ENCODE data around the gene NFASC. TPM values are rescaled to one million over a fixed set of nuclear protein-coding genes. Genes with fewer than 3 reads are reported as not detected.
A peak's percentile ranks its signal among the peaks of the same experiment; 100 is the strongest.

The NFASC gene
- total RNA-seq, 2 donors from 2014 or later, result 27.7 to 45.9 TPM

DNA sequence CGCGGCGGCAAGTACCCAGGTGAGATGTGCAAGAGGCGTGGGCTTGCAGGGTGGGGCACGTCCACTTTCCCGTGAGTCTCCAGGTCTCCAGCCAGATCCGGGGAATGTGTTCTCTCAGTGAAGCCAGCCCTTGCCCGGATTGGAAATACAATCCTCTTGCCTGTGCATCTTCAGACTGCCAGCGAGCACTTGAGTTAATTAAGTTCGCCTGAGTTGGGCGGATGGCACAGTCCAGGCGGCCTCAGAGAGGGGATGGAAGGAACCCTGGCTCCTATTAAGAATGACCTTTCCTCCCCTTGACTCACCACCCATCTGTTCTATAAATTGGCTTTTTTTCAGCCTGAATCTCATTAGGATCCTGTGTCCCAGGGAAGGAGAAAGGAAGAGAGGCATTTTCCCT is 139.0 kb downstream of the NFASC start:
- no peak overlapping the region for H3K4me3 ChIP-seq (ENCODE audit: low read length)
- H3K9ac ChIP-seq (ENCODE audit: extremely low read depth, low read length, poor library complexity, severe bottlenecking), result no peak overlapping the region
- Mint-ChIP-seq H3K27ac (no peak overlapping the region), H3K4me1 (peaks cover 24% of the 10 kb centered on the region), H3K4me3 (no peak overlapping the region), H3K36me3 (ENCODE audit: low read depth) (peaks cover 4% of the 10 kb centered on the region), H3K9me3 (no peaks in the 10 kb centered on the region), H3K27me3 (ENCODE audit: insufficient read depth) (peaks cover 9% of the 10 kb centered on the region)
- peaks cover 18% of the 10 kb centered on the region for H3K4me1 ChIP-seq (ENCODE audit: control insufficient read depth, insufficient read depth, low read length)
- no peaks in the 10 kb centered on the region for H3K9me3 ChIP-seq (ENCODE audit: control insufficient read depth, low read length)
- H3K27ac ChIP-seq (ENCODE audit: low read depth, low read length), result no peak overlapping the region
- H3K27me3 ChIP-seq (ENCODE audit: control insufficient read depth, insufficient read depth, low read length, poor library complexity, severe bottlenecking), result no peaks in the 10 kb centered on the region
- peaks cover 5% of the 10 kb centered on the region for H3K36me3 ChIP-seq (ENCODE audit: control insufficient read depth, insufficient read depth, low read length)
- WGBS, 2 experiments (ENCODE audit: insufficient coverage in 1 of 2, insufficient read length in 1 of 2), result 93 to 96% methylated on average over 9 to 12 of the region's 12 CpGs
- TF ChIP-seq, protein P1, sequence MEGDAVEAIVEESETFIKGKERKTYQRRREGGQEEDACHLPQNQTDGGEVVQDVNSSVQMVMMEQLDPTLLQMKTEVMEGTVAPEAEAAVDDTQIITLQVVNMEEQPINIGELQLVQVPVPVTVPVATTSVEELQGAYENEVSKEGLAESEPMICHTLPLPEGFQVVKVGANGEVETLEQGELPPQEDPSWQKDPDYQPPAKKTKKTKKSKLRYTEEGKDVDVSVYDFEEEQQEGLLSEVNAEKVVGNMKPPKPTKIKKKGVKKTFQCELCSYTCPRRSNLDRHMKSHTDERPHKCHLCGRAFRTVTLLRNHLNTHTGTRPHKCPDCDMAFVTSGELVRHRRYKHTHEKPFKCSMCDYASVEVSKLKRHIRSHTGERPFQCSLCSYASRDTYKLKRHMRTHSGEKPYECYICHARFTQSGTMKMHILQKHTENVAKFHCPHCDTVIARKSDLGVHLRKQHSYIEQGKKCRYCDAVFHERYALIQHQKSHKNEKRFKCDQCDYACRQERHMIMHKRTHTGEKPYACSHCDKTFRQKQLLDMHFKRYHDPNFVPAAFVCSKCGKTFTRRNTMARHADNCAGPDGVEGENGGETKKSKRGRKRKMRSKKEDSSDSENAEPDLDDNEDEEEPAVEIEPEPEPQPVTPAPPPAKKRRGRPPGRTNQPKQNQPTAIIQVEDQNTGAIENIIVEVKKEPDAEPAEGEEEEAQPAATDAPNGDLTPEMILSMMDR (conservative IDR thresholded peaks at IDR 0.05), result no peak
- DNase-seq, result no peak

DNA sequence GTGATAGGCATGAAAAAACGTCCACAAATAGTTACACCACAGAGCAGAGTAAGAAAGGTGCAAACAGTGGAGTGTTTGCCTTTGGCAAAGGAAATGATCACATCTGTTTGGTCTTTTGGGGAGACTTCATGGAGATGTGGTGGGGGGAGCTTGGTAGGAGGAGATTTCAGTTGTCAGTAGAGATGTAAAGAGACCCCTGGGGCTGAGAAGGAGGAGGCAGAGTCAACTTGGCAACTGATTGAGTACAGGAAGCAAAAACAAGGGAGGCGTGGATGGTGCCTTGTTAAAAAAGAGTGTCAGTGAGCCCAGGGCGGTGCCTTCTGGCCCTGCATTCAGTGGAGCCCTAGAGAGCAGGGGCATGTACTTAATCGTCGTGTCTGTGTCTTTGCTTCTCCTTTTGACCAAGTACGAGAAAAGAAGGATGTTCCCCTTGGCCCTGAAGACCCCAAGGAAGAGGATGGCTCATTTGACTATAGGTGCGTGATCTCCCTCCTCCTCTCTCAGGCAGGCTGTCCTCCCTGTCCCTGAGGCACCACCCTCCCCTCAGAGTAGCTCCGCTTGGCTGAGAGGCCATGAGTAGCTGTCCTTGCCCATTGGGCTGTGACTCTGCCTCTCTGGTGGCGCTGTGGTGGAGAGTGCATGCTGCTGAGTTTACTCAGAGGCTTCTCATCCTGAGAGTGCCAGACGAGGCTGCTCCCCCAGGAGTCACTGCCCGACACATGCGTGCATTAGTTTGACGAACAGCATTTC is 141.9 kb downstream of the NFASC start:
- Histone ChIP-seq H3K9me3 (ENCODE audit: control insufficient read depth, low read length) (no peaks in the 10 kb centered on the region), H3K9ac (ENCODE audit: extremely low read depth, low read length, poor library complexity, severe bottlenecking) (no peak overlapping the region), H3K4me1 (ENCODE audit: control insufficient read depth, insufficient read depth, low read length) (peaks cover 18% of the 10 kb centered on the region), H3K27ac (ENCODE audit: low read depth, low read length) (no peak overlapping the region), H3K36me3 (ENCODE audit: control insufficient read depth, insufficient read depth, low read length) (no peaks in the 10 kb centered on the region), H3K4me3 (ENCODE audit: low read length) (no peak overlapping the region), H3K27me3 (ENCODE audit: control insufficient read depth, insufficient read depth, low read length, poor library complexity, severe bottlenecking) (no peaks in the 10 kb centered on the region)
- H3K36me3 Mint-ChIP-seq (ENCODE audit: low read depth), result peaks cover 3% of the 10 kb centered on the region
- H3K9me3 Mint-ChIP-seq, result no peaks in the 10 kb centered on the region
- TF ChIP-seq, protein P1 (conservative IDR thresholded peaks at IDR 0.05), result no peak
- peak; percentile 75 for DNase-seq
- no peaks in the 10 kb centered on the region for H3K27me3 Mint-ChIP-seq (ENCODE audit: insufficient read depth)
- WGBS, 2 experiments (ENCODE audit: insufficient coverage in 1 of 2, insufficient read length in 1 of 2), result 69 to 76% methylated on average over 6 to 13 of the region's 13 CpGs
- no peak overlapping the region for H3K4me3 Mint-ChIP-seq
- H3K4me1 Mint-ChIP-seq, result peaks cover 24% of the 10 kb centered on the region
- no peak overlapping the region for H3K27ac Mint-ChIP-seq

- Mint-ChIP-seq H3K27ac (no peak overlapping the region), H3K4me3 (no peak overlapping the region), H3K36me3 (ENCODE audit: low read depth) (peaks cover 3% of the 10 kb centered on the region), H3K4me1 (peaks cover 31% of the 10 kb centered on the region), H3K27me3 (ENCODE audit: insufficient read depth) (no peaks in the 10 kb centered on the region), H3K9me3 (no peaks in the 10 kb centered on the region)
- 79 to 81% methylated on average over 3 to 6 of the region's 6 CpGs for WGBS, 2 experiments (ENCODE audit: insufficient coverage in 1 of 2, insufficient read length in 1 of 2)
- peak; percentile 60 for DNase-seq
- H3K4me1 ChIP-seq (ENCODE audit: control insufficient read depth, insufficient read depth, low read length), result peaks cover 18% of the 10 kb centered on the region
- no peak overlapping the region for H3K4me3 ChIP-seq (ENCODE audit: low read length)
- TF ChIP-seq, protein P1 (conservative IDR thresholded peaks at IDR 0.05), result no peak
- no peaks in the 10 kb centered on the region for H3K27me3 ChIP-seq (ENCODE audit: control insufficient read depth, insufficient read depth, low read length, poor library complexity, severe bottlenecking)
- no peak overlapping the region for H3K9ac ChIP-seq (ENCODE audit: extremely low read depth, low read length, poor library complexity, severe bottlenecking)
- no peaks in the 10 kb centered on the region for H3K9me3 ChIP-seq (ENCODE audit: control insufficient read depth, low read length)
- no peak overlapping the region for H3K27ac ChIP-seq (ENCODE audit: low read depth, low read length)
- H3K36me3 ChIP-seq (ENCODE audit: control insufficient read depth, insufficient read depth, low read length), result no peaks in the 10 kb centered on the region
Observed at GRCh38 chr1:205013683-205014367, 143.2 kb downstream of the NFASC start.
